Muscle of leg (tissue), 11 donors: ENCODE data around the gene ZNF397. TPM values are rescaled to one million over a fixed set of nuclear protein-coding genes. Genes with fewer than 3 reads are reported as not detected.

Source experiments
- DNase-seq: peaks from one replicate; pipeline ENCODE4 v3.0.0; 2013
- H3K27ac ChIP-seq: one replicate; pipeline ENCODE4 v1.5.1; 2013; ENCODE audit warnings: mild to moderate bottlenecking, low read length, control low read depth
- H3K27me3 ChIP-seq: one replicate; pipeline ENCODE4 v1.6.1; 2013; ENCODE audit warnings: low read length; ENCODE audit not compliant: control insufficient read depth, insufficient read depth
- H3K36me3 ChIP-seq: one replicate; pipeline ENCODE4 v1.6.1; 2013; ENCODE audit warnings: low read length; ENCODE audit not compliant: control insufficient read depth, insufficient read depth
- H3K4me1 ChIP-seq: one replicate; pipeline ENCODE4 v1.6.1; 2013; ENCODE audit warnings: low read length; ENCODE audit not compliant: control insufficient read depth, insufficient read depth
- H3K4me3 ChIP-seq: one replicate; pipeline ENCODE4 v1.5.1; 2013; ENCODE audit warnings: low read length, control low read depth
- H3K9me3 ChIP-seq: replicated peaks from 2 replicates; pipeline ENCODE4 v1.6.1; 2013; ENCODE audit warnings: low read depth, low read length; ENCODE audit not compliant: control insufficient read depth
- WGBS: methylation state at CpG from one replicate; pipeline ENCODE4 v1.1.5; 2013; ENCODE audit warnings: missing lambda C conversion rate; ENCODE audit not compliant: insufficient coverage; 5-methylcytosine and 5-hydroxymethylcytosine counted together
- polyA plus RNA-seq, 8 donors: library from polyadenylated mRNA; unstranded; fragments of 120-200 nt; gene quantifications; one replicate each; pipeline versions ENCODE4 v1.2.1 to v1.2.3, GENCODE V29; 2013; ENCODE audit warnings: inconsistent platforms in 1 of 8, low replicate concordance in 1 of 8; ENCODE audit not compliant: insufficient read length in 8 of 8, insufficient read depth in 1 of 8
- total RNA-seq: library from RNA; stranded (reverse); fragments of 120-200 nt; gene quantifications from one replicate; pipeline ENCODE4 v1.2.4, GENCODE V29; 2013

The ZNF397 gene
- total and polyA plus RNA-seq, 9 donors, result 21.9 to 39.3 (median 23.7) TPM

DNA sequence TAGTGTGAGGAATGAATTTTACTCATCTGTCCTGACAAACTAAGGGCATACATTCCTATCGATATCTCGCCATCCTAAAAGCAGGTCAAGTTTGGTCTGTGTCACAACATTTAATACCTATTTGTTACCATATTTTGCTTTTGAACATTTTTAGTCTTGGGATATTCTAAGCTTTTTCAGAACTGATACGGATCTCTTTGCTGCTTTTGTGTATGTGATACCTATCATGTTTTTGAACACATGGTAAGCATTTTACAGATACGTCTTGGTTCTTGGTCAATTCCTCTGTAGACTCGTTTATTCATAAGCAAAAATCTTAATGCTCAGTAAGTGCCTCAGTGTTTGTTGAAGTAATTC is 592 bp downstream of the ZNF397 start:
- no CpG with 5 or more reads among the region's 5 CpGs for WGBS
- Histone ChIP-seq H3K4me3 (peak overlapping the region; percentile 92), H3K9me3 (no peaks in the 10 kb centered on the region), H3K4me1 (peaks cover 5% of the 10 kb centered on the region), H3K36me3 (peaks cover 31% of the 10 kb centered on the region), H3K27me3 (no peaks in the 10 kb centered on the region), H3K27ac (peak overlapping the region; percentile 98)
- peak; percentile 41 for DNase-seq

GRCh38 chr18:35242426-35242825 is 1.6 kb downstream of the ZNF397 start:
- H3K36me3 ChIP-seq, result peaks cover 41% of the 10 kb centered on the region
- H3K9me3 ChIP-seq, result no peaks in the 10 kb centered on the region
- H3K27me3 ChIP-seq, result no peaks in the 10 kb centered on the region
- peak; percentile 17 for DNase-seq
- no peak overlapping the region for H3K27ac ChIP-seq
- 80% methylated on average over 5 of the region's 6 CpGs for WGBS
- H3K4me3 ChIP-seq, result no peak overlapping the region
- H3K4me1 ChIP-seq, result peaks cover 5% of the 10 kb centered on the region

DNA sequence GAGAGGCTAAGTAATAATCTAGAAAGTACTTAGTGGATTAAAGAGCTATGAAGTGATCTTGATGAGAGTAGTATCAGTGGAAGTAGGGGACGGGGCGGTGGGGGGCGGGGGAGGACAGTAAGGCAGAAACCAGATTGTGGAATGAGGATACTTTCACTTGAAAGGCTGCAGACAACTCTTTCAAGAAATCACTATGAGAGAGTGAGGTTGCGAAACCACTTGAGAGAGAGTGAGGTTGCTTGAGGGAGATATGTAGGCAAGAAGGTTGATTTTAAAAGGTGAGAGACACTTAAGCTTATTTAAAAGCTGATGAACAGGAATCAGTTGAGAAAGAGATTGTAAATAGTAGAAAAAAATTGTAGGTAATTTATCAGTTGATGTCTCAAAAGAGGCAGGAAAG is 3.8 kb downstream of the ZNF397 start:
- Histone ChIP-seq H3K36me3 (peaks cover 49% of the 10 kb centered on the region), H3K27ac (no peak overlapping the region)

DNA sequence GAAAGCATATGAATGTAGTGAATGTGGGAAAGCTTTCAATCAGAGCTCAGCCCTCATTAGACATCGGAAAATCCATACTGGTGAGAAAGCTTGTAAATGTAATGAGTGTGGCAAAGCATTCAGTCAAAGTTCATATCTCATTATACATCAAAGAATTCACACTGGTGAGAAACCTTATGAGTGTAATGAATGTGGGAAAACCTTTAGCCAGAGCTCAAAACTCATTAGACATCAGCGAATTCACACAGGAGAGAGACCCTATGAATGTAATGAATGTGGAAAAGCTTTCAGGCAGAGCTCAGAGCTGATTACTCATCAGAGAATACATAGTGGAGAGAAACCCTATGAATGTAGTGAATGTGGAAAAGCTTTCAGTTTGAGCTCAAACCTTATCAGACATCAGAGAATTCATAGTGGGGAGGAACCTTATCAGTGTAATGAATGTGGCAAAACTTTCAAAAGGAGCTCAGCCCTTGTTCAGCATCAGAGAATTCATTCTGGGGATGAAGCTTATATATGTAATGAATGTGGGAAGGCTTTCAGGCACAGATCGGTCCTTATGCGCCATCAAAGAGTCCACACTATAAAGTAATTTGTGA is 5.0 kb downstream of the ZNF397 start:
- H3K9me3 ChIP-seq, result no peaks in the 10 kb centered on the region
- H3K27me3 ChIP-seq, result no peaks in the 10 kb centered on the region
- H3K36me3 ChIP-seq, result peaks cover 49% of the 10 kb centered on the region
- DNase-seq, result no peak
- 100% methylated on average over 1 of the region's 4 CpGs for WGBS
- peaks cover 2% of the 10 kb centered on the region for H3K4me1 ChIP-seq
- no peak overlapping the region for H3K27ac ChIP-seq
- no peak overlapping the region for H3K4me3 ChIP-seq

More for the DNA sequence above, 3.8 kb downstream of the ZNF397 start:
- Histone ChIP-seq H3K4me3 (no peak overlapping the region), H3K27me3 (no peaks in the 10 kb centered on the region), H3K4me1 (peaks cover 5% of the 10 kb centered on the region), H3K9me3 (no peaks in the 10 kb centered on the region)
- 77% methylated on average over 2 of the region's 4 CpGs for WGBS
- no peak for DNase-seq

GRCh38 chr18:35246831-35247230 is 6.0 kb downstream of the ZNF397 start:
- no peak overlapping the region for H3K27ac ChIP-seq
- peaks cover 49% of the 10 kb centered on the region for H3K36me3 ChIP-seq
- no peaks in the 10 kb centered on the region for H3K27me3 ChIP-seq
- H3K4me1 ChIP-seq, result peaks cover 2% of the 10 kb centered on the region
- no peaks in the 10 kb centered on the region for H3K9me3 ChIP-seq
- no peak overlapping the region for H3K4me3 ChIP-seq
- no peak for DNase-seq

DNA sequence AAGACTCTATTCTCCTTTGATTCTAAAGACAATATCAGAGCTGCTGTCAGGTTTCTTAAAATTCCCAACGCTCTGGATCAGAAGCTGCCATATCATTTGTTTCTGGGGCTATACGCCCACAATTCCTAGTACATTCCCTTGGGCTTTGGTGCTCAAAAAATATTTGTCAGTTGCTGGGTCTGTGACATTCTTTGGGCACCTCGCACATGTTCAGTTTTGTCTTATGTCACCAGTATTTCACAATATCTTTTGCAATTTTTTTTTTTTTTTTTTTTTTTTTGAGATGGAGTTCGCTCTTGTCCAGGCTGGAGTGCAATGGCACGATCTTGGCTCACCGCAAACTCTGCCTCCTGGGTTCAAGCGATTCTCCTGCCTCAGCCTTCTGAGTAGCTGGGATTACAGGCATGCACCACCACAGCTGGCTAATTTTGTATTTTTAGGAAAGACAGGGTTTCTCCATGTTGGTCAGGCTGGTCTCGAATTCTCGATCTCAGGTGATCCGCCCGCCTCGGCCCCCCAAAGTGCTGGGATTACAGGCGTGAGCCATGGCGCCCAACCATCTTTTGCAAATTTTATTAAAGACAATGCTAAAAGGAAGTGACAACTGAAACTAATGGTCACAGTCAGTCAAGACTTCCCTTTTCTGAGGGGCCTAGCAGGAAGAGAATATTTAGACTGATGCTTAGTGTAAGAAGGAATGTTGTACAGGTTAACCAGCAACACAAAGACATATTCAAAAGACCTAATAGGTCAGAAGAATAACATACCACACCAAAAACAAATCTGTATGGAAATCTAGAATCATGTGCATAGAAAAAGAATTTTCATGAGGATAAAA is 6.8 kb downstream of the ZNF397 start:
- no peaks in the 10 kb centered on the region for H3K27me3 ChIP-seq
- H3K4me3 ChIP-seq, result no peak overlapping the region
- H3K9me3 ChIP-seq, result no peaks in the 10 kb centered on the region
- DNase-seq, result peak; percentile 22
- H3K4me1 ChIP-seq, result peaks cover under 1% of the 10 kb centered on the region
- H3K27ac ChIP-seq, result no peak overlapping the region
- H3K36me3 ChIP-seq, result peaks cover 49% of the 10 kb centered on the region
- WGBS, result 94% methylated on average over 7 of the region's 14 CpGs

GRCh38 chr18:35248429-35248828 is 7.6 kb downstream of the ZNF397 start:
- Histone ChIP-seq H3K36me3 (peaks cover 47% of the 10 kb centered on the region), H3K4me3 (no peak overlapping the region), H3K9me3 (no peaks in the 10 kb centered on the region), H3K27me3 (no peaks in the 10 kb centered on the region), H3K27ac (no peak overlapping the region), H3K4me1 (no peaks in the 10 kb centered on the region)
- WGBS, result 100% methylated on average over 2 of the region's 6 CpGs
- DNase-seq, result no peak

DNA sequence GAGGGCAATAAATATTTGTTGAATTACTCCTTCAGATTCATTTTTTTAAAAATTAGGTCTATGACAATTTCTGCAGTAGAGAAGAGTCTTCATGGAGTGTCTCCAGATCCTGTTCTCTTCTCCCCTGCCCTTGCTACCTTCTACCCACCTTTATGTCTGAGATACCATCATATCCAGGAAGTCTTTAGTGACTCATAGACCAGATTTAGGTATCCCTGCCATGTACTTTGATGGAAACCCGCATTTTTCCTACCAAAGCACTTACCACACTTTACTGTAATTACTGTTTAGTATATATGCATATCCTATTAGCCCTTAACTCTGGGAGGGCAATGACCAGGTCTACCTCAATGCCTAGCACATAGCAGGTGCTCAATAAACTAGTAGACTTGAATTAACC is 11.6 kb downstream of the ZNF397 start:
- no peak overlapping the region for H3K27ac ChIP-seq
- H3K9me3 ChIP-seq, result peaks cover 3% of the 10 kb centered on the region
- no peaks in the 10 kb centered on the region for H3K4me1 ChIP-seq
- WGBS, result no CpG with 5 or more reads among the region's 1 CpG
- no peak for DNase-seq
- H3K36me3 ChIP-seq, result peaks cover 38% of the 10 kb centered on the region
- no peak overlapping the region for H3K4me3 ChIP-seq
- no peaks in the 10 kb centered on the region for H3K27me3 ChIP-seq

DNA sequence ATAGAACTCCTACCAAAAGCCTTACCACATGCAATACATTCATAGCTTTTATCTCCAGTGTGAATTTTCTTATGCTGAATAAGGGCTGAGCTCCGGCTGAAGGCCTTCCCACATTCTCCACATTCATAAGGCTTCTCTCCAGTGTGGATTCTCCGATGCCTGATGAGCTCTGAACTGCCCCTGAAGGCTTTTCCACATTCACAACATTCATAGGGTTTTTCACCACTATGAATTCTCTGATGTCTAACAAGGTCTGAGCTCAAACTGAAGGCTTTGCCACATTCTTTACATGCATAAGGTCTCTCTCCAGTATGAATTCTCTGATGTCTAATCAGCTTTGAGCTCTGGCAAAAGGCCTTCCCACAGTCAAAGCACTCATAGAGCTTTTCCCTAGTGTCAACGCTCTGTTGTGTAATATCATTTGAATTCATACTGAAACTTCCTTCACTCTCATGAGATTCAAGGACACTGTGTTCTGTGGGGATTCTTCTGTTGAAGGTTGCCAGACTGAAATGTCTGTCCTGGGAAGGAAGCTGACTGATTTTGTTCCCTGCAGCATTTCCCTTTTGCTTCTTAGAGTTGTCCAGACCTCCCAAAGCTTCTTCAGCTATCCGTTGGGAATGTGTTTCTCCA is 12.9 kb downstream of the ZNF397 start:
- Histone ChIP-seq H3K36me3 (peaks cover 36% of the 10 kb centered on the region), H3K27ac (no peak overlapping the region), H3K4me1 (no peaks in the 10 kb centered on the region), H3K9me3 (peaks cover 3% of the 10 kb centered on the region), H3K4me3 (no peak overlapping the region), H3K27me3 (no peaks in the 10 kb centered on the region)
- no peak for DNase-seq
- 100% methylated on average over 1 of the region's 4 CpGs for WGBS

DNA sequence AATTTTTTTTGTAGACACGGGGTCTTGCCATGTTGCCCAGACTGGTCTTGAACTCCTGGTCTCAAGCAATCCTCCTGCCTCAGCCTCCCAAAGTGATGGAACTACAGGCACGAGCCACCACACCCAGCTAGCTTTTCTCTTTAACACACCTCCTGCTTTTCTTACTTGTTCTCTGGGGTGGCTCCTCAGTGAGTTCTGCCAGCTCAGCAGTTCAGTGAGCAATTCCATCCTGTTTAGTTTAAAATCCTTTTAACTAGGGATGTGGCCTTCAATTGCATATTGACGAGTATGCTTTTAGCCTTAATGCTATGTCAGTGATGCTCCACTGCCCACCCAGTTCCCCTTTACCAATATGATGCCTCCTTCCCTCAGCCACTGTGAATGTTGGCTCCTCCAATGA is 16.1 kb downstream of the ZNF397 start:
- H3K4me1 ChIP-seq, result no peaks in the 10 kb centered on the region

More for the DNA sequence above, 16.1 kb downstream of the ZNF397 start:
- no peak for DNase-seq
- no peak overlapping the region for H3K27ac ChIP-seq
- H3K9me3 ChIP-seq, result peaks cover 3% of the 10 kb centered on the region
- 100% methylated on average over 3 of the region's 3 CpGs for WGBS
- peaks cover 48% of the 10 kb centered on the region for H3K36me3 ChIP-seq
- no peak overlapping the region for H3K4me3 ChIP-seq
- no peaks in the 10 kb centered on the region for H3K27me3 ChIP-seq
